Naive thymus-derived CD8-positive, alpha-beta T cell (primary cell): Measurements from ENCODE around the gene FAM149B1. TPM values are rescaled to one million over a fixed set of nuclear protein-coding genes. Genes with fewer than 3 reads are reported as not detected.
A peak's percentile ranks its signal among the peaks of the same experiment; 100 is the strongest.

Source experiments
- ATAC-seq, 2 donors: fragments of 150-1000 bp; cut with Tn5 transposase in 1 of 2; sonication (Bioruptor Pico), chemical (Tn5 transposase) in 1 of 2; 1 replicate in 1 of 2; 2 replicates in 1 of 2; pipeline ENCODE4 v1.10.0; 2021; ENCODE audit warnings: mild to moderate bottlenecking in 2 of 2, moderate library complexity in 2 of 2
- POLR2A ChIA-PET: fragments of 350-600 bp; sonication (Branson Sonifier 250); formaldehyde crosslinking; loops from one replicate; lab custom pipeline; 2021; ENCODE audit warnings: antibody characterized with exemption; lab: Charles Lee
- DNase-seq, 10 donors: peaks; one replicate each; pipeline versions ENCODE4 v3.0.0 to v3.0.0-alpha.2; 2020 to 2022
- H3K27ac Mint-ChIP-seq, 10 donors: one replicate each; pipeline ENCODE4 v1.8.0; 2020 to 2022; ENCODE audit warnings: mild to moderate bottlenecking in 10 of 10, mixed read lengths in 10 of 10, moderate library complexity in 4 of 10, inconsistent platforms in 1 of 10
- H3K27me3 Mint-ChIP-seq, 5 donors: one replicate each; pipeline ENCODE4 v1.8.0; 2021 to 2022; ENCODE audit warnings: mixed read lengths in 5 of 5
- H3K36me3 Mint-ChIP-seq, 3 donors: one replicate each; pipeline ENCODE4 v1.8.0; 2020 to 2022; ENCODE audit warnings: mixed read lengths in 3 of 3, mild to moderate bottlenecking in 2 of 3, inconsistent platforms in 1 of 3
- H3K4me1 Mint-ChIP-seq, 4 donors: one replicate each; pipeline ENCODE4 v1.8.0; 2021 to 2022; ENCODE audit warnings: mixed read lengths in 4 of 4
- H3K4me3 Mint-ChIP-seq, 10 donors: one replicate each; pipeline ENCODE4 v1.8.0; 2020 to 2022; ENCODE audit warnings: mild to moderate bottlenecking in 10 of 10, mixed read lengths in 10 of 10, moderate library complexity in 6 of 10, inconsistent platforms in 1 of 10
- H3K9me3 Mint-ChIP-seq, 9 donors: one replicate each; pipeline ENCODE4 v1.8.0; 2020 to 2022; ENCODE audit warnings: mixed read lengths in 9 of 9, mild to moderate bottlenecking in 3 of 9, inconsistent platforms in 1 of 9, moderate library complexity in 1 of 9
- polyA plus RNA-seq, 3 donors: library from polyadenylated mRNA; unstranded; fragments of 300-500 nt; fragmentation: Illumina TruSeq; gene quantifications; one replicate each; pipeline ENCODE4 v1.2.3, GENCODE V29; 2021
- total RNA-seq, 8 experiments: library from RNA in 2 of 8; stranded (reverse) in 2 of 8; gene quantifications; one replicate each; pipeline ENCODE4 v1.2.3 and lab custom pipeline; 2021 to 2026

FAM149B1 gene
- total and polyA plus RNA-seq, 5 experiments from 2014 or later = 5.1 to 21.5 (median 5.6) TPM

GRCh38 chr10:73218431-73219191 lies 50.7 kb downstream of the FAM149B1 start:
- Mint-ChIP-seq H3K27ac (no peak overlapping the region), H3K27me3 (no peaks in the 10 kb centered on the region), H3K9me3 (peaks cover 0 to 5% (median 0%) of the 10 kb centered on the region in 9 donors), H3K36me3 (peaks cover 16 to 60% (median 39%) of the 10 kb centered on the region in 3 donors), H3K4me1 (peaks cover 0 to 2% (median 0%) of the 10 kb centered on the region in 4 donors), H3K4me3 (no peak overlapping the region)
- POLR2A ChIA-PET = no interaction called here
- DNase-seq = peak in 1 of 10 donors; percentile 1
- no peak for ATAC-seq

GRCh38 chr10:73219384-73219783 lies 51.5 kb downstream of the FAM149B1 start:
- H3K9me3 Mint-ChIP-seq = peaks cover 0 to 5% (median 0%) of the 10 kb centered on the region in 9 donors
- no peak for DNase-seq
- peaks cover 0 to 1% (median 0%) of the 10 kb centered on the region in 4 donors for H3K4me1 Mint-ChIP-seq
- no peak for ATAC-seq
- H3K36me3 Mint-ChIP-seq = peaks cover 16 to 53% (median 32%) of the 10 kb centered on the region in 3 donors
- H3K27ac Mint-ChIP-seq = no peak overlapping the region
- no peak overlapping the region for H3K4me3 Mint-ChIP-seq
- POLR2A ChIA-PET = no interaction called here
- no peaks in the 10 kb centered on the region for H3K27me3 Mint-ChIP-seq

- H3K4me1 Mint-ChIP-seq = no peaks in the 10 kb centered on the region
- H3K9me3 Mint-ChIP-seq = peaks cover 0 to 4% (median 0%) of the 10 kb centered on the region in 9 donors
- H3K4me3 Mint-ChIP-seq = no peak overlapping the region
- H3K27me3 Mint-ChIP-seq = no peaks in the 10 kb centered on the region
- H3K27ac Mint-ChIP-seq = no peak overlapping the region
- POLR2A ChIA-PET = no interaction called here
- DNase-seq = no peak
- peaks cover 14 to 43% (median 24%) of the 10 kb centered on the region in 3 donors for H3K36me3 Mint-ChIP-seq
- ATAC-seq = no peak
These were observed 53.1 kb downstream of the FAM149B1 start for GRCh38 chr10:73220989-73221388.

GRCh38 chr10:73225518-73225917 lies 57.6 kb downstream of the FAM149B1 start:
- H3K36me3 Mint-ChIP-seq = peaks cover 0 to 25% (median 0%) of the 10 kb centered on the region in 3 donors
- DNase-seq = no peak
- H3K4me3 Mint-ChIP-seq = no peak overlapping the region
- no peaks in the 10 kb centered on the region for H3K4me1 Mint-ChIP-seq
- POLR2A ChIA-PET = no interaction called here
- no peaks in the 10 kb centered on the region for H3K9me3 Mint-ChIP-seq
- ATAC-seq = no peak
- no peak overlapping the region for H3K27ac Mint-ChIP-seq
- H3K27me3 Mint-ChIP-seq = no peaks in the 10 kb centered on the region

GRCh38 chr10:73226663-73227062 lies 58.7 kb downstream of the FAM149B1 start:
- POLR2A ChIA-PET = no interaction called here
- H3K36me3 Mint-ChIP-seq = peaks cover 0 to 26% (median 0%) of the 10 kb centered on the region in 3 donors
- no peaks in the 10 kb centered on the region for H3K27me3 Mint-ChIP-seq
- no peaks in the 10 kb centered on the region for H3K4me1 Mint-ChIP-seq
- no peak overlapping the region for H3K4me3 Mint-ChIP-seq
- no peak for ATAC-seq
- no peak overlapping the region for H3K27ac Mint-ChIP-seq
- no peak for DNase-seq
- no peaks in the 10 kb centered on the region for H3K9me3 Mint-ChIP-seq

- Mint-ChIP-seq H3K9me3 (no peaks in the 10 kb centered on the region), H3K36me3 (peaks cover 0 to 26% (median 0%) of the 10 kb centered on the region in 3 donors), H3K27ac (peak overlapping the region in 1 of 10 donors; percentile 46), H3K4me1 (no peaks in the 10 kb centered on the region), H3K27me3 (no peaks in the 10 kb centered on the region), H3K4me3 (no peak overlapping the region)
- DNase-seq (no peak), ATAC-seq (no peak)
- POLR2A ChIA-PET = no interaction called here
These were observed 60.3 kb downstream of the FAM149B1 start for GRCh38 chr10:73228247-73228646.

- Mint-ChIP-seq H3K27me3 (no peaks in the 10 kb centered on the region), H3K4me3 (no peak overlapping the region), H3K4me1 (no peaks in the 10 kb centered on the region), H3K27ac (peak overlapping the region in 3 of 10 donors; percentile 28 to 58 (median 46)), H3K36me3 (peaks cover 0 to 37% (median 1%) of the 10 kb centered on the region in 3 donors), H3K9me3 (no peaks in the 10 kb centered on the region)
- DNase-seq = no peak
- POLR2A ChIA-PET = no interaction called here
- no peak for ATAC-seq
These were observed 61.6 kb downstream of the FAM149B1 start for GRCh38 chr10:73229567-73229966.

- DNase-seq (no peak), ATAC-seq (no peak)
- Mint-ChIP-seq H3K36me3 (peaks cover 0 to 55% (median 1%) of the 10 kb centered on the region in 3 donors), H3K27me3 (no peaks in the 10 kb centered on the region), H3K9me3 (no peaks in the 10 kb centered on the region), H3K4me3 (no peak overlapping the region), H3K4me1 (no peaks in the 10 kb centered on the region), H3K27ac (peak overlapping the region in 6 of 10 donors; percentile 0 to 66 (median 47))
- POLR2A ChIA-PET = no interaction called here
These were observed 65.0 kb downstream of the FAM149B1 start for GRCh38 chr10:73232887-73233286.

GRCh38 chr10:73233883-73234282 lies 66.0 kb downstream of the FAM149B1 start:
- POLR2A ChIA-PET = interaction anchor here (0.6 kb wide), 1 partner anchor 104 kb away, joined by 4 read pairs; no protein-coding TSS in a partner anchor
- peaks cover 0 to 53% (median 1%) of the 10 kb centered on the region in 3 donors for H3K36me3 Mint-ChIP-seq
- ATAC-seq = no peak

GRCh38 chr10:73234695-73235094 lies 66.8 kb downstream of the FAM149B1 start:
- ATAC-seq (no peak), DNase-seq (no peak)
- Mint-ChIP-seq H3K27ac (peak overlapping the region in 3 of 10 donors; percentile 0 to 63 (median 55)), H3K4me1 (no peaks in the 10 kb centered on the region), H3K36me3 (peaks cover 0 to 55% (median 1%) of the 10 kb centered on the region in 3 donors), H3K4me3 (no peak overlapping the region), H3K27me3 (no peaks in the 10 kb centered on the region), H3K9me3 (no peaks in the 10 kb centered on the region)
- POLR2A ChIA-PET = no interaction called here

More at GRCh38 chr10:73233883-73234282, 66.0 kb downstream of the FAM149B1 start:
- H3K9me3 Mint-ChIP-seq = no peaks in the 10 kb centered on the region
- DNase-seq = no peak
- no peaks in the 10 kb centered on the region for H3K27me3 Mint-ChIP-seq
- H3K27ac Mint-ChIP-seq = no peak overlapping the region
- H3K4me3 Mint-ChIP-seq = no peak overlapping the region
- H3K4me1 Mint-ChIP-seq = no peaks in the 10 kb centered on the region

GRCh38 chr10:73238990-73239566 lies 71.2 kb downstream of the FAM149B1 start:
- ATAC-seq = no peak
- Mint-ChIP-seq H3K4me1 (peaks cover 0 to 7% (median 2%) of the 10 kb centered on the region in 4 donors), H3K4me3 (no peak overlapping the region), H3K27me3 (no peaks in the 10 kb centered on the region), H3K9me3 (no peaks in the 10 kb centered on the region), H3K36me3 (peaks cover 0 to 74% (median 4%) of the 10 kb centered on the region in 3 donors), H3K27ac (no peak overlapping the region)
- POLR2A ChIA-PET = interaction anchor here (0.6 to 1.1 kb wide), 2 partner anchors 8 to 143 kb away, joined by 3 to 4 read pairs; partner anchors contain the start of gene DNAJC9
- DNase-seq = no peak

- no peaks in the 10 kb centered on the region for H3K27me3 Mint-ChIP-seq
- H3K36me3 Mint-ChIP-seq = peaks cover 0 to 73% (median 3%) of the 10 kb centered on the region in 3 donors
- peaks cover 1 to 16% (median 10%) of the 10 kb centered on the region in 4 donors for H3K4me1 Mint-ChIP-seq
- H3K27ac Mint-ChIP-seq = peak overlapping the region in 1 of 10 donors; percentile 53
- POLR2A ChIA-PET = interaction anchor here (0.6 kb wide), 1 partner anchor 144 kb away, joined by 3 read pairs; no protein-coding TSS in a partner anchor
- no peak overlapping the region for H3K4me3 Mint-ChIP-seq
- ATAC-seq (no peak), DNase-seq (no peak)
- H3K9me3 Mint-ChIP-seq = no peaks in the 10 kb centered on the region
These were observed 72.0 kb downstream of the FAM149B1 start for GRCh38 chr10:73239908-73240307.
